K562 (cell line): ENCODE measurements around the gene STX2.

ENCODE experiments used
- ADNP ChIP-seq: fragments of 200-800 bp; sonication (Bioruptor generic); IDR thresholded peaks from 2 replicates; pipeline ENCODE4 v1.6.1; 2016; ENCODE audit warnings: missing genetic modification characterization, missing compliant biosample characterization
- BCOR ChIP-seq: fragments of 450-650 bp; IDR thresholded peaks from 2 replicates; pipeline ENCODE4 v1.6.1; 2016
- GATA2 ChIP-seq: sonication (generic); formaldehyde crosslinking; IDR thresholded peaks from 2 replicates; pipeline ENCODE4 v1.4.0; 2020; ENCODE audit warnings: mild to moderate bottlenecking, missing genetic modification reagents
- MAFK ChIP-seq: IDR thresholded peaks from 2 replicates; pipeline ENCODE4 v1.6.1; 2011; ENCODE audit warnings: low read length, improper control_type of control experiment
- MYC ChIP-seq, 2 experiments: fragments of 250-450 bp in 1 of 2; sonication (Bioruptor Pico) in 1 of 2; IDR thresholded peaks; 2 replicates each; pipeline versions ENCODE4 v1.5.1 to v1.6.1; 2012 to 2021; ENCODE audit warnings: low read depth in 2 of 2, borderline replicate concordance in 1 of 2, improper control_type of control experiment in 1 of 2, low read length in 1 of 2, mild to moderate bottlenecking in 1 of 2, moderate library complexity in 1 of 2
- SIN3A ChIP-seq, 2 experiments: fragments of 150-350 bp in 1 of 2; IDR thresholded peaks; 2 replicates each; pipeline ENCODE4 v1.6.1; 2011 to 2016; ENCODE audit warnings: borderline replicate concordance in 2 of 2, low read depth in 2 of 2, low read length in 2 of 2, mild to moderate bottlenecking in 2 of 2, moderate library complexity in 2 of 2; ENCODE audit not compliant: control insufficient read depth in 1 of 2
- STAT5B ChIP-seq: fragments of 250-450 bp; sonication (Bioruptor Pico); IDR thresholded peaks from 2 replicates; pipeline ENCODE4 v1.8.0; 2021; ENCODE audit warnings: mild to moderate bottlenecking, inconsistent platforms
- ZNF133 ChIP-seq: fragments of 250-450 bp; sonication (Bioruptor Pico); IDR thresholded peaks from 2 replicates; pipeline ENCODE4 v1.4.0; 2020; ENCODE audit warnings: mild to moderate bottlenecking
- TF ChIP-seq, protein P1 (sequence below), 3 experiments: IDR thresholded peaks in 2 of 3; conservative IDR thresholded peaks in 1 of 3; 2 replicates each; pipeline ENCODE4 v1.5.1; 2011 to 2012; ENCODE audit warnings: low read length in 3 of 3, mild to moderate bottlenecking in 3 of 3, control low read depth in 2 of 3, improper control_type of control experiment in 1 of 3, inconsistent platforms in 1 of 3, low read depth in 1 of 3, mixed read lengths in 1 of 3, moderate library complexity in 1 of 3; ENCODE audit not compliant: insufficient read depth in 2 of 3
- TF ChIP-seq, protein P2 (sequence below): fragments of 150-350 bp; IDR thresholded peaks from 2 replicates; pipeline ENCODE4 v1.6.1; 2014; ENCODE audit warnings: low read depth, mild to moderate bottlenecking, low read length, borderline replicate concordance

DNA sequence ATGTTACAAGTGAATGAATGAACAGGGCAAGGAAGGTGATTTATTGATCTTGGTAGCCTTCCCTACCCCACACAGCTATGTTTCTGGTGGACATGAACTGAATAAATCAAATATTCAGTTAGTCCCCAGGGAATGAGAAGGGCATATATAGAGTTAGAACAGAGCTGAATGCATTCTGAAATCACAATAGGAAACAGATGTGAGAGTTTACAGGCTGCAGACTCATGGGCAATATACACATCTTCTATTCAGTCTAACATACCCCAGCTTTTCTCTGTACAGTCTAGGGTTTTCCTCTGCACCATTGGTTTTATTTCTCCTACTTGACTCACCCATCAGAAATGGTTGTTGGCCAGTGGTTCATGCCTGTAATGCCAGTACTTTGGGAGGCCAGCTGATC is 7.3 kb upstream of the STX2 start:
- no peak for TF ChIP-seq ADNP (tag)
- TF ChIP-seq, protein P1, sequence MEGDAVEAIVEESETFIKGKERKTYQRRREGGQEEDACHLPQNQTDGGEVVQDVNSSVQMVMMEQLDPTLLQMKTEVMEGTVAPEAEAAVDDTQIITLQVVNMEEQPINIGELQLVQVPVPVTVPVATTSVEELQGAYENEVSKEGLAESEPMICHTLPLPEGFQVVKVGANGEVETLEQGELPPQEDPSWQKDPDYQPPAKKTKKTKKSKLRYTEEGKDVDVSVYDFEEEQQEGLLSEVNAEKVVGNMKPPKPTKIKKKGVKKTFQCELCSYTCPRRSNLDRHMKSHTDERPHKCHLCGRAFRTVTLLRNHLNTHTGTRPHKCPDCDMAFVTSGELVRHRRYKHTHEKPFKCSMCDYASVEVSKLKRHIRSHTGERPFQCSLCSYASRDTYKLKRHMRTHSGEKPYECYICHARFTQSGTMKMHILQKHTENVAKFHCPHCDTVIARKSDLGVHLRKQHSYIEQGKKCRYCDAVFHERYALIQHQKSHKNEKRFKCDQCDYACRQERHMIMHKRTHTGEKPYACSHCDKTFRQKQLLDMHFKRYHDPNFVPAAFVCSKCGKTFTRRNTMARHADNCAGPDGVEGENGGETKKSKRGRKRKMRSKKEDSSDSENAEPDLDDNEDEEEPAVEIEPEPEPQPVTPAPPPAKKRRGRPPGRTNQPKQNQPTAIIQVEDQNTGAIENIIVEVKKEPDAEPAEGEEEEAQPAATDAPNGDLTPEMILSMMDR (IDR thresholded peaks at IDR 0.05 in 2 of 3, conservative IDR thresholded peaks at IDR 0.05 in 1 of 3; ENCODE audit: insufficient read depth in 2 of 3, low read depth in 1 of 3, low read length in 3 of 3): no peak
- TF ChIP-seq MYC (IDR thresholded peaks at IDR 0.05; ENCODE audit: low read depth, low read length): no peak
- no peak for TF ChIP-seq MYC (CRISPR knock-in tag; IDR thresholded peaks at IDR 0.05; ENCODE audit: borderline replicate concordance, low read depth)
- no peak for TF ChIP-seq GATA2
- TF ChIP-seq BCOR: no peak
- no peak for TF ChIP-seq ZNF133 (CRISPR knock-in tag)
- TF ChIP-seq SIN3A (IDR thresholded peaks at IDR 0.05; ENCODE audit: borderline replicate concordance in 2 of 2, control insufficient read depth in 1 of 2, low read depth in 2 of 2, low read length in 2 of 2): no peak
- TF ChIP-seq, protein P2, sequence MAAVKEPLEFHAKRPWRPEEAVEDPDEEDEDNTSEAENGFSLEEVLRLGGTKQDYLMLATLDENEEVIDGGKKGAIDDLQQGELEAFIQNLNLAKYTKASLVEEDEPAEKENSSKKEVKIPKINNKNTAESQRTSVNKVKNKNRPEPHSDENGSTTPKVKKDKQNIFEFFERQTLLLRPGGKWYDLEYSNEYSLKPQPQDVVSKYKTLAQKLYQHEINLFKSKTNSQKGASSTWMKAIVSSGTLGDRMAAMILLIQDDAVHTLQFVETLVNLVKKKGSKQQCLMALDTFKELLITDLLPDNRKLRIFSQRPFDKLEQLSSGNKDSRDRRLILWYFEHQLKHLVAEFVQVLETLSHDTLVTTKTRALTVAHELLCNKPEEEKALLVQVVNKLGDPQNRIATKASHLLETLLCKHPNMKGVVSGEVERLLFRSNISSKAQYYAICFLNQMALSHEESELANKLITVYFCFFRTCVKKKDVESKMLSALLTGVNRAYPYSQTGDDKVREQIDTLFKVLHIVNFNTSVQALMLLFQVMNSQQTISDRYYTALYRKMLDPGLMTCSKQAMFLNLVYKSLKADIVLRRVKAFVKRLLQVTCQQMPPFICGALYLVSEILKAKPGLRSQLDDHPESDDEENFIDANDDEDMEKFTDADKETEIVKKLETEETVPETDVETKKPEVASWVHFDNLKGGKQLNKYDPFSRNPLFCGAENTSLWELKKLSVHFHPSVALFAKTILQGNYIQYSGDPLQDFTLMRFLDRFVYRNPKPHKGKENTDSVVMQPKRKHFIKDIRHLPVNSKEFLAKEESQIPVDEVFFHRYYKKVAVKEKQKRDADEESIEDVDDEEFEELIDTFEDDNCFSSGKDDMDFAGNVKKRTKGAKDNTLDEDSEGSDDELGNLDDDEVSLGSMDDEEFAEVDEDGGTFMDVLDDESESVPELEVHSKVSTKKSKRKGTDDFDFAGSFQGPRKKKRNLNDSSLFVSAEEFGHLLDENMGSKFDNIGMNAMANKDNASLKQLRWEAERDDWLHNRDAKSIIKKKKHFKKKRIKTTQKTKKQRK: no peak
- TF ChIP-seq STAT5B (CRISPR knock-in tag): no peak
- TF ChIP-seq MAFK: no peak
